Stimulated activated CD4-positive, alpha-beta T cell treated with anti-CD3 and anti-CD28 coated beads, Interleukin-12 subunit alpha, Interleukin-12 subunit beta, amount 100 ng/mL, for 48 hours (primary cell): ENCODE results near the gene AKAP8L.
"Not testable (repeated sequence)": the region's sequence is repeated elsewhere in the genome, so short reads cannot be mapped to it uniquely, and the experiment has no call there.

ENCODE experiments used
- DNase-seq, 3 donors: peaks; one replicate each; pipeline ENCODE4 v3.0.0-alpha.2; 2020; ENCODE audit warnings: low read depth in 2 of 3, low spot score in 1 of 3

AKAP8L gene

DNA sequence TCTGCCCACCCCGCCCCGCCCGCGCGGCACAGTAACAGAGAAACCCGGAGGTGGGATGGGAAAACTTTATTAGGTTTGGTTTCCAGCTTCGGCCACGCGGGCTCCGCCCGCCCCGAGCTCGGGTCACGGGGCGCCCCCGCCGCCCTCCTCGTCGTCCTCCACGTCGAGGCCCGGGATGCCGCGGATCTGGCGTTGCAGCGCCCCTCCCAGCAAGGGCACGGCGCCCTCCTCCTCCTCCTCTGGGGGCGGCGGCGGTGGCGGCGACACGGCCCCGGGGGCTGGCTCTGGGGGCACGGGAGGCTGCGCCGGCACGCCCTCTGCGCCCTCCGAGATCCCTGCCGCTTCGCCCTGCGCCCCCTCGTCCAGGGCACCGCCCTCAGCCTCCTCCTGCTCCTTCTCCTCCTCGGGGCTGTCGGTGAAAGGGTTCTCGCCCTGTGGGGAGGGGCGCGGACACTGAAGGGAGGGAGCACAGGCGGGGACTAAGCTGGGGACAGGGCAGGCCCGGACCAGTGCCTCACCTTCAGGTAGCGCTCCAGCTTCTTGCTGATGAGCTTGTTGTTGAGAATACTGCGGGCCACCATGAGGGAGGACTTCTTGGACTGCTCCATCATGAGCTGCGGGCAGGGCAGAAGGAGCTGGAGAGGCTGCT, 38.7 kb downstream of the AKAP8L start:
- DNase-seq = peak in 2 of 3 donors; percentile 28 to 29

DNA sequence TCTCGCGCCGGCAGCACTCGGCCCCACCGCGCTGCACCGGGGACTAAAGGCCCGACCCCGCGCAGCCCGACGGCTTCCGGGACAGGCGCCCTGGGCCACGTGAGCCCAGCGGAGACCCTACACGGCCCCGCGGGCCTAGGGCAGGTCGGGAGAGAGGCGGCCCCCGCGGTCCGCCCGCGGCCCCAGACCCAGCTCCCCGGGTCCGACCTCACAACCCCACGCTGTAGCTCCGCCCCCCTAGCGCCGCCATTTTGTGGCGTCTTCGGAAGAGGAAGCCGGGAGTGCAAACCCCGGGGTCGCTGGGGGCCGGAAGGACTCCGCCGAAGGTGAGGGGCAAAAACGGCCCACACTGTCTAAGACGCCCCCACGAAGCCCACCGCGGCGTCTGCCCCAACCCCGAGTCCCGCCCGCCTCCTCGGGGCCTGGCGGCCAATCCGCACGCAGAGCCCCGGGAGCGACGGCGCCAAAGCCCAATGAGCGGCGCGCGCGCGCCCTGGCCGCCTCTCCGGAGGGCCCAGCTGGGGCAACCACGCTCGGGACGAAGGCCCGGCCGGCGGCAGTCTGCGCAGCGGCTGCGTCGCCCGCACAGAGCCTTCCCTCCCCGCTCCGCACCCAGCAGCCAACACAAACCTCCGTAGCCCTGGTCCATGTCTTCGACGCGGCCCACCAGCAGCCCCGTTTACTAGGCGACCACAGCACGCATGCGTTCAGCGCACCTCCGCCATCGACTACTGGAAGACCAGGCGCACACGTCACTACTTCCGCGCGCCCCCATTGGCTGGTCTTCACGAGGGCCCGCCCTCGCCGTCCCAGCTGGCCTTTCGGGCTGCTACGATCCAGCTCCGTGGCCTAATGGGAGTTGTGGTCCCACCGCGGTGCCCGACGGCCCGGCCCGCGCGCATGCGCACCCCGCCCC, 39.4 kb downstream of the AKAP8L start, which contains the start of gene AKAP8:
TSS of gene AKAP8 (minus strand) at position 705 of the 916 bp plus-strand sequence. CDS start at position 649, 56 bp downstream.
- DNase-seq = peak; percentile 94 to 97 (median 96)

DNA sequence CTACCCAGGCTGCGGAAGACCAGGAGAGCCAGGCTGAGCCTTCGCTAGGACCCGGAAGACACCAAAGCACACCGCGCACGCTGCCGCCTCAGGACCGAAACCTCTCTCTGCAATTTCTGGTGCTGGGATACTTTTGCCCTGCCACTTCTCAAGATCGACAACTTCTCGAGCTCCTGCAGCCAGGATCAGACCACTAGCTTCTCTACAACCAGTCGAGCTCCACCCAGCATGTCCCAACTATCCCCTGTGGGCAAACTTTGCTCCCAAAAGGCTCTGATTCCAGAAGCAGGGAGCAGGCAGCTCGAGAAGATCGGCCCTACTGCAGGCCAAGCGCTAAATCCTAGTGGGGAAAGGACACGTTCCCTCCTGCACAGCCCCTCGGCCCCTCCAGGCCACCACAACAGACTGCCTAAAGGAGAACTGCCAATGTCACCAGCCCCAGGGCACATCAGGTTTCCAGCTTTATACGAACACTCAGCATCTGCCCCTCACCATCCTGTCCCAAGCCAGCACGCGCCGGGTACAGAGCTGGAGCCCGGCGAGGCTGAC, 40.2 kb downstream of the AKAP8L start:
- DNase-seq = peak; percentile 23 to 42 (median 38)

DNA sequence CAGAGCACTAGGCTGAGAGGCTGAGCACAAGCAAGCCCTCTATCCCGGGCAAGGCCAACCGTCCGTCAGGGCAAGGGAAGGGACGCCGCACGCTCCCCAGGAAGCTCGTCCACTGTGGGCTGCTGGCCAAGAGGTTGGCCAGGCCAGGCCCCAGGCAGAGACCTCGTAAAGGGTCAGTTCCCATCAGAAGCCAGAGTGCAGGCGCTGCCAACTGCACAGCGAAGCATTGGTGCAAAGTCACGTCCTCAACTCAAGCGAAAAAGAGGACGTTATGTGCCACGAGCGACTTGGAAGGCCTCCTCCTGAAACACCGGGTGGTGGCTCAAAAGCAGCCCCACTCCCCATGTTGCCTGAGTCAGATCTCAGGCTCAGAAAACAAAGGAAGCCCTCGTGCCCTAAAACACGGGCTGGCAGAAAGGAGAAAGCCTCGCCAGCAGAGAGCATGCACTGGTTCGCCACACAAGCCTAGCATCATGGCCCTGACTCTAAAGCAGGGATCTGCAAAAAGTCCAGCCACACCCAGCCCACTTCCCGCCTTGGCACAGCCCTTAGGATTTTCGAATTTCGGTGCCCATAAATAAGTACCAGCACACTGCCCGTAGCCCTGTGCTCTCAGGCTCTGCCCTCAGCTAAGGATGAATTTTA, 43.9 kb downstream of the AKAP8L start:
- no peak for DNase-seq

DNA sequence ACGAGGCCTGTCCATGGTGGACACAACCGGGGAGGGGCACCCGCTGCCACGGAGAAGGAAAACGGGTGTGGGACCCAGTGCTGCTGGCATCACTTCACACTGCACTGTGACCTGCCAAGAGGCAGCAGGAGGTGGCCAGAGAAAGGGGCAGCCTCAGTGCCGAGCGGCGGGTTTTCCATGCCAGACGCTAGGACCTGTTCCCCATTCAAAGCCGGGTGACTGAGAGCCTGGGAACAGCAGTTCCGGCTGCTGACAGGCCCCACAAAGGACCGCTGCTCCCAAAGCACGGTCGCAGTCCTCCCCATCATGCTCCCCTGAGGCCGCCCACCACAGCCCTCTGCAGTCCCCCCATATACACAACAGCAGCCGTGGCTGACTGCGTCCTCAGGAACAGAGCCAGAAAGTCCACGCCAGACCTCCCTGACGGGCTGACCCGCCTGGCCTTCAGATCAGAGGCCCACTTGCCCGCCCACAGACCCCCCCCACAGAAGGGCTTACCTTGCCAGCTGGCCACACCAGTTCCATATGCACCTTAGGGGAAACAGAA, 44.6 kb downstream of the AKAP8L start:
- DNase-seq = no peak

DNA sequence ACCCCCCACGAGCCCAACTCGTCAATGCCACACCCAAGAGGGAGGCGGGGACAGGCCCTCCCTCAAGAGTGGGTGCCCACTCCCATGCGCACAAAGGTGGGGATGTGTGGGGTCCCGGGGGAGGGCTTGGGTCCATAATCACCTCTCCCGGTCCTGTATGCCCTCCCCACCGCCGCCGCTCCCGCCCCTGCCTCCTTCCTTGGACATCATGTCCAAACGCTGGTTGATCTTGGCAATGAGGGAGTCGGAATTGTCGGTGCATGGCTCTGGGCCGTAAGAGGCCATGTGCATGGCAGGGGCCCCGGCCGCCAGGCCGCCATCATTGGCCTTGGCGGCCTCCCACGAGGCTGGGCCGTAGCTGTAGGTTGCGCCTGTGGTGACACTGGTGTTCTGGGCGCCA, 45.1 kb downstream of the AKAP8L start:
- DNase-seq = no peak

DNA sequence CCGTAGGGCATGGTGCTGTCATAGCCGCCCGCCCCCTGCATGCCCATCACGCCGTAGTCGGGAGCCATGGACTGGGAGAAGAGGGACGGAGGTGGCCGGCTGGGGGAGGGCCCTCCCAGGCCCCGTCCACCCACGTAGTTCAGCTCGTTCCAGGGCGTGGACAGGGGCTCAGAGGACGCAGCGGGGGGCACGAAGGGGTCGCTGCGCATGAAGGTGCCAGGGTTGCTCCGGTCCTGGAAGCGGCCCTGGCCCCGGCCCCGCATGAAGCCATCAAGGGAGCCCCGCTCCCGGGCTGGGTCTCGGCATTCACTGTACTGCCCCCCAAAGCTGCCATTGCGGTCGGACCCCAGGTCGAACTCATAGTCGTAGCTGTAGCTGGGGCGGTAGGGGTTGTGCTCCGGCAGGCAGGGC, 45.9 kb downstream of the AKAP8L start:
- no peak for DNase-seq

DNA sequence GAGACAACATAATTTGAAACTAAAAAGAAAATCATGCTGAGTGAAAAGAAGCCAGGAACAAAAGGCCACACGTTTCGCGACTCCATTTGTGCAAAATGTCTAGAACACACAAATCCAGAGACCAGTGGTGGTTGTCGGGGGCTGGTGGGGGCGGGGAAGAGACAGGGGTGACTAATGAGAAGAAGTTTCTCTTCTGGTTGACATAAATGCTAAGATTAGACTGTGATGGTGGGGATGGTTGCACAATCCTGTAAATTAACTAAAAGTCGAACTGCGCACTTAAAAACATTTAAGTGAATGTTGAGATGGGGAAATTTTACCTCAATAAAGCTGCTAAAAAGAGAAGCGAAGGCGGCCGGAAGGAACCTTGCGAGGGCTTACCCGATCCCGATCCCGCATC, 46.3 kb downstream of the AKAP8L start:
- no peak for DNase-seq

DNA sequence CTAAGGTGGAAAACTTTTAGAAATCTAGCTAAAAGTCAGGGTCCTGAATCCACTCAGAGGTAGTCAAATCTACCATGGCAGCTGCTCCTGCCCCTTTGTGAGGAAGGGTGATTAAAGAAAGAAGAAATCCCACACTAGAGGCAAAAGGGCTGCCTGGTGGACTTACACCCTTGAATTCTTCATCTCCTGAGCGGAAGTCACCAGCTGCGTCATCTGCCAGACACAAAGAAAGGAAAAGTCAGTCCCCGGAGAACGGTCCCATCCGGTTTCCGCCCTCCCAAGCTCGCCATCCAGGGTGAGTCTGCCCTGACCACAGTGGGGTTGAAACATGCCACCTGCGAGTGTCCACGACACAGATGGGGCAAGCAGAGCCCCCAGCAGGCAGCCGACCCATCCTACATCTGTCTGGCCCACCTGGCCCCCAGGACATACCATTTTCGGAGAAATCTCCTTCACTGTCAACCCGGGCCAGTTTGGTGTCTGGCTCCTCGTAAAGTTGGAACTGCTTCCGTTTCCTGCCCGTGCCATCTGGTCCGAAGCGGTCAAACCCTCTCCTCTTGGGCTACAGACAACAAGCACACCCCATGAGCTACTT, 46.9 kb downstream of the AKAP8L start:
- DNase-seq = no peak

DNA sequence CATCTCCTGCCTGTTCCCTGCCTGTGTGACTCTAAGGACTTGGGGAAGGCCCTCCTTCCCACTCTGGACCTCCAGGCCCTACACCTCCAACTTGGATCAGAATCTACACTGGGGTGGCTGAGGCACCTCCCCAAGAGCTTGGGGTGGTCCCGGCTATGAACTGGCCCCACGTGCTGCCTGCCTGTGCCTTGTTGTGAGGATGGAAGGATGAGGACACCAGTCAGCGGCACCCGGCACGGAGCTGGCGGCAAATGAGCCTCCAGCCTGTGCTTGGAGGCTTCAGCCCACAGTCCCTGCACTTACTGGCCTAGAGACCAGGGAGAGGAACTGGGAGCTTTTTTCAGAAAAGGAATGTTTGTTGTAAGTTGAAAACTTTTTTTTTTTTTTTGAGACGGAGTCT, 47.7 kb downstream of the AKAP8L start:
- no peak for DNase-seq

DNA sequence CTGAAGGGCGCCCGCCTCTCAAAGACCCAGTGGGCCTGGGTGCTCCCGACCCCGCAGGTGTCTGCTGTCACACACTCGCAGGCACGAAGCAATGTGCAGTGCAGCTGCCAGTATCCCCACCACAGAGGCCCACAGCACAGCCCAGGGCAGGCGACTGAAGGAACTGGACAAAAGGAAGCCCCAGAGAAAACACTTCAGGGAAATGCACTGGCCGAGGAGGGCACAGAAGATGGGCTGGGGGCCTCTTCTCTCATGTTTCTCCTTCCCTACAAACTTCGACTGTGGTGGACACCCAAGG, 49.2 kb downstream of the AKAP8L start:
- DNase-seq = no peak

DNA sequence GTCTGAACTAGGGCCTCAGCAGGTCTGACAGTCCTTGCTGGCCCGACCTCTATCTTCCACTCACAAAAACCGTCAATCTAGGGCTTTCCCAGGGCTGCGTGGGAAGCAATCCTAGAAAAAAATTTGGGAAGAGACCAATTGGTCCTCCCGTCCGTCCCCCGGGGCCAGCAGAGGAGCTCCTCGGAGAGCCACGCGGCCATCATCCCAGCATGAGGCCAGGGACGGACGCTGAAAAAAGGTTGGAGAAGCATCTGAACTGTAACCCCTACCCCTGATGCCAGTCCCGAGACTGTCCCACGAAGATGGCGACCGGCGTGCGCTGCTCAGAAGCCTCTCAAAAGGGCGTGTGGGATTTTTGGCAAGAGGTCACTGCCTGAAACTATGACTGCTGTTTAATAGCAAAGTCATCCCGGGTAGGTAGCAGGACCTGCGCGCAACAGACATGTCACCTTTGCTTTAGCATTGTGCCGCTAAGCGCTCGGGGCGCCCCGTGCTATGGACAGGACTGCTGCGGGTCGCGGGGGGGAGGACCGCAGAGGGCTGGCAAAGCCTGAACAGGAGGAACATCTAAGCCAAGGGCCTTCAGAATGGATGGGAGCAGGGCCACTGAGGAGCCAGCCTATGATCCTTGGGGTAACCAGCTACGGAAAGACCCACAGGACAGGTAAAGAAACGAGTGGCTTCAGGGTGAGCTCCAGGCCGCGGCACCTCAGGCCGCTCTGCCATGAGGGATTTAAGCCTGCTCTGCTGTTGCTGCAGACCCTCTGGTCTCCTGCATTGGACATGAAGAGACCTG, 49.8 kb downstream of the AKAP8L start:
- no peak for DNase-seq

DNA sequence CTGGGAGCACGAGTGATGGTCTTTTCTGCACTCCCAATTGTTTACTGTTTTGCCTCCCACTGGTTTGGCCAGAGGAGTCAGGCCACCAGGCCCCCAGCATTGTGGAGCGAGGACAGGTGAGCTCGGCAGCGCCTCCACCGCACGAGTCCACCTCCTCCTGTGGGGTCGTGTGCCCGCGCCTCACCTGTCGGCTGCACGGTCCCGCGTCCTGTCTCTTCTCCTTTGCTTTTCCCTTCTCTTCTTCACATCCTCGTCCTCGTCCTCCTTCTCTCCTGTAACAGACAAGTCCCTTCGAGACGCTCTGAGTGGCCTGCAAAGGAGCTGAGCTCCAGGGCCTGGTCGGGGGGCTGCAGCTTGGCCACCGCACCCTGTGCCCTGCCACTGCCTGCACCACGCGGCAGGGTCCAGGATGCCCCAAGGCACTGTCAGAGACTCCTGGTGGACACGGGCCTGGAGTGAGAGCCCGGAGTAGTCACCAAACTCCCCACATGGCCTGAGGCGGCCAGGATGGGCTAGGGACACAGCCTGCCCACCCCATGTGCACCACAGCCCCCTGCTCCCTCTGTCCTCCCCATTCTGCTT, 50.6 kb downstream of the AKAP8L start:
- no peak for DNase-seq

DNA sequence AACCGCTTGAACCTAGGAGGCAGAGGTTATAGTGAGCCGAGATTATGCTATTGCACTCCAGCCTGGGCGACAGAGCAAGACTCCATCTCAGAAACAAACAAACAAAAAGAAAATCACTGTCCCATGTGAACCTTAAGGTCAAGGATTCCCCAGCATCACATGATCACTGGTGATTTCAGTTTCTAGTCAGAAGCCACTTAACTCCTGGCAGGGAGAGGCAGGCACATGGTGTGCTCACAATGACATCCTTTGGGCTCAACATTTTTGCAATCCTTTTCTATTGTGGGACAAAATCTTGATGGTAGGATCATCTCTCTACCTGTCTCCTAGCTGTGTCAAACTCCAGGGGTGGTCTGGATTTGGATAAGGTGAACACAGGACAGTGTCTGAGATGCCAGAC, 51.3 kb downstream of the AKAP8L start:
- DNase-seq = no peak

DNA sequence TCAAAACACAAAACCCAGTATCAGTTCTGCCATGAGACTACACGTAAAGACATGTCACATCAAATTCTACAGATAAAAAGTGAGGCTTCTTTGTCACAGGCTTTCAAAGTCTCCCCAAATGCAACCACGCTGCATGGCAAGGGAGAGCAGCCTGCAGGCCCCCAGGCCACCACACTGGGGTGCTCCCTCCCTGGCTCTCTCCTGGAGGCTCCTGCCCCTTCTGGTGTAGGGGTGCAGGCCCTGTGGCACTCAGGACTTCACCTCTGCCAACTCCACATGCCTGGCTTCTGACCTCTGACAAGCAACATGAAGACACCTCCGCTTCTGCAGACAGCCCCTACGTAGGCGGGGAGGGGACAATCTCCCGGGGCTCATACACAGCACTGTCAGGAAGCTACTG, 53.5 kb downstream of the AKAP8L start:
- DNase-seq = no peak

DNA sequence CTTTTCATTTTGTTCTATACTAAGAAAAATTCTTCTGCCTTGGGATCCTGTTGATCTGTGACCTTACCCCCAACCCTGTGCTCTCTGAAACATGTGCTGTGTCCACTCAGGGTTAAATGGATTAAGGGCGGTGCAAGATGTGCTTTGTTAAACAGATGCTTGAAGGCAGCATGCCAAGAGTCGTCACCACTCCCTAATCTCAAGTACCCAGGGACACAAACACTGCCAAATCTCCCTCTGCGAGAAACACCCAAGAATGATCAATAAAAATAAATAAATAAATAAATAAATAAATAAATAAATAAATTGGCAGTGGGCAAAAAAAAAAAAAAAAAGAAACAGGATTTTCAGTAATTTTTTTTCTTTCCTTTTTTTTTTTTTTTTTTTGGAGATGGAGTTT, 55.0 kb downstream of the AKAP8L start:
- DNase-seq = not testable (repeated sequence)

DNA sequence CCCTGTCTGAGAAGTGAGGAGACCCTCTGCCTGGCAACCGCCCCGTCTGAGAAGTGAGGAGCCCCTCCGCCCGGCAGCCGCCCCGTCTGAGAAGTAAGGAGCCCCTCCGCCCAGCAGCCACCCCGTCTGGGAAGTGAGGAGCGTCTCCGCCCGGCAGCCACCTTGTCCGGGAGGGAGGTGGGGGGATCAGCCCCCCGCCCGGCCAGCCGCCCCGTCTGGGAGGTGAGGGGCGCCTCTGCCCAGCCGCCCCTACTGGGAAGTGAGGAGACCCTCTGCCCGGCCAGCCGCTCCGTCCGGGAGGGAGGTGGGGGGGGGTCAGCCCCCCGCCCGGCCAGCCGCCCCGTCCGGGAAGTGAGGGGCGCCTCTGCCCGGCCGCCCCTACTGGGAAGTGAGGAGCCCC, 55.7 kb downstream of the AKAP8L start:
- not testable (repeated sequence) for DNase-seq

DNA sequence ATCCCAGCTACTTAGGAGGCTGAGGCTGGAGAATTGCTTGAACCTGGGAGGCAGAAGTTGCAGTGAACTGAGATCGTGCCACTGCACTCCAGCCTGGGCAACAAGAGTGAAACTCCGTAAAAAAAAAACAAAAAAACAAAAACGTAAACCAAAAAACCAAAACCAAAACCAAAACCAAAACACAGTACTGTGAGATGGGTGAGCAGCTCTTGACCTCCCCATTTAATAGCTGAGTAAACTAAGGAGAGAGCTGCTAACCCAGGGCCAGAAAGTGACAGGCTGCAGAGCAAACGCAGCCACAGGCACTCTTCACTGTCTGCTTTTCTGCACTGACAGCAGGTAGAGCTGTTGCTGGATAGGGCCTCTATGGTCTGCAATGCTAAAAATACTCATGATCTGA, 58.8 kb downstream of the AKAP8L start:
- not testable (repeated sequence) for DNase-seq

DNA sequence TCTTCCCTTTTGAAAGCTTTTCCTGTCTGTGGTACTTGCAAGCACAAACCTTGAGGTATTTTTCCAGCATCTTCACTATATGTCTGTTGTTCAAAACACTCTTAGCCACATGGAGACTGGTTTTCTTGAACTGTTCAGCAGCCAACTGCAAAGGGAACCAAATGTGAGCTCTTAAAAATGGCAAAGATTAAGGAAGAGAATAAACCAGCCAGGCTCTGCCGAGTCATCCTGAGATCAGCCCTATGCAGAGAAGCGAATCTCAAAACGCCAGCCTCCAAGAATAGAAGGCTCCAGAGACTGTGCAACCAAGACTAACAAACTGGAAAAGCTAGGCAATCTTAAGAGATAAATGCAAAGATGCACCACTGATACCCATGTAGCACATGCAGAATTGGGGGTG, 59.9 kb downstream of the AKAP8L start:
- no peak for DNase-seq

DNA sequence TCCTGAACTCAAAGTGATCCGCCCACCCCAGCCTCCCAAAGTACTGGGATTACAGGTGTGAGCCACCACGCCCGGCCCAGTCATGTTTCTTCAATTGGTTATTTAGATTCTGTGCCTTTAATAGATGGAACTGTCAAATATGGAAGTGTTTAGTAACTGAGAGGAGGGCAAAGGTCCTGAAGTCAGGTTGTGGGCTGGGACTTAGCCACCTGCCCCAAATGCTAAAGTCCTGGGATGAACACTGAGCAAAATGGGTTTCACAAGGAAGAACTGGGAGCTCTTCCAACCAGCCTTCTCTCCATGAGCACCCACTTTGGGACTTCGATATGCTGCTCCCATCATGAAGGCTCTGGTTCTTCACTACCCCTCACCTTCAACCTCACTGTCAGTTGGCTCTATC, 60.9 kb downstream of the AKAP8L start:
- no peak for DNase-seq
